ENCODE results near the gene SPATA20.
A peak's percentile ranks its signal among the peaks of the same experiment; 100 is the strongest.

The SPATA20 gene

DNA sequence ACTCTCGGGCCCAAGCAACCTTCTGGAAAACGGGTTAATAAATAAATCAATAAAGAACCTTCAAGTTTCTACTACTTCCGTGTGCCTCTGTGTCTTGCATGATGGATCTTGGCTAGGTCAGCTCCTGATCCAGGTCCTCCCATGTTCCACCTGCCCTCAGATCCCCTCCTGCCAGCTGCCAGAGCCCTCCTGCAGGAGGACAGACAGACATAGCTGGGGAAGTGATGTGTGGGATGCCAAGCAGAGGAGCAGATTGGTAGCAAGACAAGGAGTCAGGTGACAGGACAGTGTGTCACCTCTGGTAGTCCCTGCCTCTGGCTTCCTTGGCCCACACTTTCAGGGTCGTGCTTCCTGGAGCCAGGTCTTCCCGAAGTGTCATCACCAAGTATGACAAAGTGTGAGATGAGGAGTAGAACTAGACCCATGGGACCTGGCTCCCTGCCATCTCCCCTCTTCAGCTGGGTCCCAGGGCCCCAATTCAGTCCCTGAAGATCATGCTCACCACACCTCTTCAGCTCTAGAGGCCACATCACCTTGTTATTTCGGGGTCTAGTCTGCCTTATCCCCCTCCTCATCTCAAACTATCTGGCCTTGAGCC lies 15.4 kb upstream of the SPATA20 start:
- TF ChIP-seq ZFX (IDR thresholded peaks at IDR 0.05) (no peak), CTCF (conservative IDR thresholded peaks at IDR 0.05) (no peak)
- peak overlapping the region; percentile 100 for H3K27ac ChIP-seq

DNA sequence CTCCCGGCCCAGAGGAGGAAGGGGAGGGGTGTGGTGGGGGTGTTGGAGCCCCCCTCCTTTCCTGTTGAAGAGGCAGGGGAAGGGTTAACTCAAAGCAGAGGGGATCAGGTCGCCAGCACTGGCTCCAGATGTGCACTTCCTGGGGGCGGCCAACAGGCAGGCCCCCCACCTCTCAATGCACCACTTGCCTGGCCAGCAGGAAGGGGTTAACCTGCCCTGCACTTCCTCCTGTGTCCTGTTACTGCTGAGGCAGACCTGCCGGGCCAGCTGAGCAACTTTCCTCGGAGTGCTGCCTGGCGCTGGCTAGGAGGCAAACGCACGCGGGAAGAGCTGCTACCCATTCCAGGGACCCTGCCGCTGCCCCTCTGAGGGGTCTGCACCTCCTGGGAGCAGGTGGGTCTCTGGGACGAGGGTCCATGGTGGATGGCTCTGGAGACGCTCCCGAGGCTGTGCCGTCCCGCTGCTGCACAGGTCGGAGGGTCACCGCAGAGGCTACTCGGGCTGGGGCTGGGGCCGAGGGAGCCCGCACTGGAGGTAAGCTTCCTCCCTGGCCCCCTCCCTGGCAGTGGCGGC lies 14.4 kb upstream of the SPATA20 start, which contains the start of gene EPN3:
EPN3 (plus strand) TSS at position 284 of the 573 bp plus-strand sequence. CDS start 3,822 bp downstream, outside the sequence.
- peak within 1 kb of the TSS; percentile 100 for H3K27ac ChIP-seq
- TF ChIP-seq CTCF (conservative IDR thresholded peaks at IDR 0.05) (no peak), ZFX (IDR thresholded peaks at IDR 0.05) (no peak)

- peak overlapping the region; percentile 100 for H3K27ac ChIP-seq
- TF ChIP-seq CTCF (conservative IDR thresholded peaks at IDR 0.05) (no peak), ZFX (IDR thresholded peaks at IDR 0.05) (no peak)
Measured at GRCh38 chr17:50533185-50533584, 13.8 kb upstream of the SPATA20 start.

DNA sequence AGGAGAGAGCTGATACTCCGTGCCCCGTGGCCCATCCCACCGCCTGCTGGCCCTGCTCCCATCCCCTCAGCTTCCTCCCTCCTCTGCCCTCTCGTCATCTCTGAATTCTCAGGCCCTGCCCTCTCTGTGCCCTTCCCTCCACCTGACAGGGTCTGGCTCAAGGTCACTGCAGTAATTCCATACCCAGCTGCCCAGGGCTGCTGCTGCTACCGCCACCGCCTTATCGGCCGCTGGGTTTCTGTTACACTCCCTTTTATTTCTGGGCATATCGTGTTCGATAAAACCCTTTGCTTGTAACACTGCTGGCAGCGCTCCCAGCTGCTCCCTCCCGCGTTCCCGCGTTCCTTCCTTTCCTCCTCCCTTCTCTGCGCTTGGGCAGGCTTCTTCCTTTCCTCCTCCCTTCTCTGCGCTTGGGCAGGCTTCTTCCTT lies 13.2 kb upstream of the SPATA20 start:
- no peak for TF ChIP-seq CTCF (conservative IDR thresholded peaks at IDR 0.05)
- TF ChIP-seq ZFX (IDR thresholded peaks at IDR 0.05) = no peak
- H3K27ac ChIP-seq = peak overlapping the region; percentile 100

DNA sequence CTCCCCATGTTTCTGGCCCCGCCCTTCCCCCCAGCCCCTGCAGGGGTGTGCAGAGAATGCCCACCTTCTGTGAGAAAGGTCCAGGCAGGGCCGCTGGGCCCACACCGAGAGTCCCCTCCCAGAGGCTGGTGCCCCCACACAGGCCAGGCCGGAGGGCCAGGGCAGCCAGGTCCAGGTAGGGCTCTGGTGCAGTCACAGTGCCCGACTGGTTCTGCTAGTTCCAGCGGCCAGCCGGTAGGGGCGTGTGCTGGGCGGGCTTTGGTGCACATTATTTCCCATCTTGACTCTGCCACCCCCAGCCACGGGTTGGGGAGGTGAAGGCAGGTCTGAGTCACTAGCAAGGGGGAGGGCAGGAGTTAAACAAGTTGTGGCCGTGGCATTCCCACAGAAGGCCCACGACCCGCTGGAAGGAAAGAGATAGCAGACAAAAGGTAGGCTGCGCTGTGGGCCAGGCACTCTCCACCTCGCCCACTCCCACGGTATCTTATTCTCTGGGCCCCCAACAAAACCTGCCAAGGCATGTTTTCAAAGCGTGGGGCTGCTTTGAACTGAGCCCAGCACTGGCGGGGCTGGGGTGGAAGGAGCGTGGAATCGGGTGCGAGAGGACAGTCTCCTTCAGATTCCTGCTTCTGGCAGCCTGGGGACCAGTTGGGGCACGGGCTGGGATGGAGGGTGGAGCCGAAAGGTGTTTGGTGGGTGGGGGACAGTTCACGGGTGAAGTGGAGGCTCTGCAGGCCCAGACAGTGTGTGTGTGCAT lies 12.6 kb upstream of the SPATA20 start:
- H3K27ac ChIP-seq = peak overlapping the region; percentile 100
- TF ChIP-seq CTCF (conservative IDR thresholded peaks at IDR 0.05) (no peak; the same call in 1 of the 2 replicates), ZFX (IDR thresholded peaks at IDR 0.05) (peak; percentile 25; the same call in 1 of the 2 replicates)

- peak overlapping the region; percentile 100 for H3K27ac ChIP-seq
Measured at GRCh38 chr17:50534979-50535326, 12.0 kb upstream of the SPATA20 start.

More at GRCh38 chr17:50534979-50535326, 12.0 kb upstream of the SPATA20 start:
- TF ChIP-seq ZFX (IDR thresholded peaks at IDR 0.05) = no peak
- TF ChIP-seq CTCF (conservative IDR thresholded peaks at IDR 0.05) = no peak
